ENCODE results near the gene MRPL38.

MRPL38 gene

GRCh38 chr17:75919611-75920010 is 14.9 kb upstream of the MRPL38 start:
- DNase-seq (ENCODE audit: low read depth, low spot score), result no peak

- no peak for DNase-seq (ENCODE audit: low read depth, low spot score)
These were observed 13.3 kb upstream of the MRPL38 start for GRCh38 chr17:75917917-75918445.

- no peak for DNase-seq (ENCODE audit: low read depth, low spot score)
These were observed 12.6 kb upstream of the MRPL38 start for GRCh38 chr17:75917141-75917916.

- DNase-seq (ENCODE audit: low read depth, low spot score), result no peak
These were observed 10.6 kb upstream of the MRPL38 start for GRCh38 chr17:75915268-75915667.

GRCh38 chr17:75914643-75915267 is 10.1 kb upstream of the MRPL38 start:
- DNase-seq (ENCODE audit: low read depth, low spot score), result no peak

GRCh38 chr17:75913537-75914210 is 9.0 kb upstream of the MRPL38 start:
- no peak for DNase-seq (ENCODE audit: low read depth, low spot score)

GRCh38 chr17:75910699-75911098 is 6.0 kb upstream of the MRPL38 start:
- no peak for DNase-seq (ENCODE audit: low read depth, low spot score)

- DNase-seq (ENCODE audit: low read depth, low spot score), result no peak
These were observed 5.2 kb upstream of the MRPL38 start for GRCh38 chr17:75909812-75910274.

- DNase-seq (ENCODE audit: low read depth, low spot score), result no peak
These were observed 4.5 kb upstream of the MRPL38 start for GRCh38 chr17:75909051-75909811.

GRCh38 chr17:75908201-75908600 is 3.5 kb upstream of the MRPL38 start:
- DNase-seq (ENCODE audit: low read depth, low spot score), result no peak

- no peak for DNase-seq (ENCODE audit: low read depth, low spot score)
These were observed 1.6 kb upstream of the MRPL38 start for GRCh38 chr17:75906143-75906884.

GRCh38 chr17:75902406-75902805 is 2.3 kb downstream of the MRPL38 start:
- no peak for DNase-seq (ENCODE audit: low read depth, low spot score)

- DNase-seq (ENCODE audit: low read depth, low spot score), result no peak
These were observed 3.0 kb downstream of the MRPL38 start for GRCh38 chr17:75901727-75902126.

- DNase-seq (ENCODE audit: low read depth, low spot score), result no peak
These were observed 3.8 kb downstream of the MRPL38 start for GRCh38 chr17:75900691-75901533.

GRCh38 chr17:75899767-75900468 is 4.8 kb downstream of the MRPL38 start:
- DNase-seq (ENCODE audit: low read depth, low spot score), result no peak

GRCh38 chr17:75899353-75899752 is 5.3 kb downstream of the MRPL38 start:
- DNase-seq (ENCODE audit: low read depth, low spot score), result no peak

GRCh38 chr17:75898791-75899190 is 5.9 kb downstream of the MRPL38 start:
- no peak for DNase-seq (ENCODE audit: low read depth, low spot score)

- no peak for DNase-seq (ENCODE audit: low read depth, low spot score)
These were observed 6.6 kb downstream of the MRPL38 start for GRCh38 chr17:75898065-75898464.
